CD4-positive, alpha-beta T cell (primary cell): ENCODE data around the gene MTHFR. TPM values are rescaled to one million over a fixed set of nuclear protein-coding genes. Genes with fewer than 3 reads are reported as not detected.

ENCODE experiments used
- ATAC-seq: fragments of 200-7000 bp; cut with Tn5 transposase; one replicate; pipeline ENCODE4 v1.10.0; 2022; ENCODE audit warnings: mild to moderate bottlenecking; ENCODE audit not compliant: poor library complexity
- CTCF ChIA-PET: fragments of 350-600 bp; sonication (Branson Sonifier 250); formaldehyde crosslinking; loops from one replicate; lab custom pipeline; 2021; ENCODE audit warnings: antibody characterized with exemption, inconsistent platforms; lab: Charles Lee
- POLR2A ChIA-PET: fragments of 350-600 bp; sonication (Branson Sonifier 250); formaldehyde crosslinking; loops from one replicate; lab custom pipeline; 2021; ENCODE audit warnings: antibody characterized with exemption, inconsistent platforms; lab: Charles Lee
- DNase-seq, 14 experiments: peaks; one replicate each; pipeline ENCODE4 v3.0.0-alpha.2; 2013 to 2020; ENCODE audit warnings: mixed read lengths in 2 of 14
- H3K27ac ChIP-seq, 2 donors: one replicate each; pipeline versions ENCODE4 v1.5.1 to v1.7.0; 2013; ENCODE audit warnings: low read length in 2 of 2, low read depth in 1 of 2, mild to moderate bottlenecking in 1 of 2
- H3K27me3 ChIP-seq, 2 experiments: 1 replicate in 1 of 2; 2 replicates in 1 of 2; pipeline versions ENCODE4 v1.6.1 to v1.7.0; 2013; ENCODE audit warnings: low read length in 2 of 2, control low read depth in 1 of 2, mild to moderate bottlenecking in 1 of 2, moderate library complexity in 1 of 2; ENCODE audit not compliant: insufficient read depth in 2 of 2, control insufficient read depth in 1 of 2
- H3K36me3 ChIP-seq: one replicate; pipeline ENCODE4 v1.6.1; 2013; ENCODE audit warnings: low read length, control low read depth; ENCODE audit not compliant: insufficient read depth
- H3K4me1 ChIP-seq: one replicate; pipeline ENCODE4 v1.6.1; 2013; ENCODE audit warnings: low read length, control low read depth; ENCODE audit not compliant: insufficient read depth
- H3K4me3 ChIP-seq: one replicate; pipeline ENCODE4 v1.5.1; 2013; ENCODE audit warnings: mild to moderate bottlenecking, low read length, moderate library complexity
- H3K9me3 ChIP-seq, 2 experiments: 1 replicate in 1 of 2; 2 replicates in 1 of 2; pipeline versions ENCODE4 v1.6.1 to v1.7.0; 2013; ENCODE audit warnings: low read length in 2 of 2, mild to moderate bottlenecking in 2 of 2, control low read depth in 1 of 2, moderate library complexity in 1 of 2; ENCODE audit not compliant: control insufficient read depth in 1 of 2, insufficient read depth in 1 of 2
- H3K27ac Mint-ChIP-seq: one replicate; pipeline ENCODE4 v1.8.0; 2020; ENCODE audit warnings: mixed read lengths
- H3K27me3 Mint-ChIP-seq: one replicate; pipeline ENCODE4 v1.8.0; 2021; ENCODE audit warnings: mixed read lengths
- H3K36me3 Mint-ChIP-seq: one replicate; pipeline ENCODE4 v1.8.0; 2021; ENCODE audit warnings: low read depth, mixed read lengths
- H3K4me1 Mint-ChIP-seq: one replicate; pipeline ENCODE4 v1.8.0; 2021; ENCODE audit warnings: low read depth, mixed read lengths
- H3K4me3 Mint-ChIP-seq: one replicate; pipeline ENCODE4 v1.8.0; 2020; ENCODE audit warnings: mild to moderate bottlenecking, mixed read lengths
- H3K9me3 Mint-ChIP-seq: one replicate; pipeline ENCODE4 v1.8.0; 2020; ENCODE audit warnings: mixed read lengths
- CTCF ChIP-seq: fragments of 200-600 bp; IDR thresholded peaks from one replicate; pipeline ENCODE4 v1.8.0; 2022; ENCODE audit warnings: antibody characterized with exemption, mild to moderate bottlenecking
- intact Hi-C, 2 experiments: fragments of 100-400 bp; cut with DNase I in 1 of 2; cut with micrococcal nuclease in 1 of 2; formaldehyde crosslinking; loops; one replicate each; pipeline versions ENCODE4 v1.15.1 to v1.9.0; 2023 to 2025; cut with DNase I, micrococcal nuclease
- total RNA-seq, 174 experiments: library from RNA in 2 of 174; stranded (reverse) in 2 of 174; gene quantifications; one replicate each; pipeline ENCODE4 v1.2.3 and lab custom pipeline; 2021 to 2026

The MTHFR gene
- total RNA-seq, 2 experiments from 2014 or later = 30.8 to 31.3 TPM

DNA sequence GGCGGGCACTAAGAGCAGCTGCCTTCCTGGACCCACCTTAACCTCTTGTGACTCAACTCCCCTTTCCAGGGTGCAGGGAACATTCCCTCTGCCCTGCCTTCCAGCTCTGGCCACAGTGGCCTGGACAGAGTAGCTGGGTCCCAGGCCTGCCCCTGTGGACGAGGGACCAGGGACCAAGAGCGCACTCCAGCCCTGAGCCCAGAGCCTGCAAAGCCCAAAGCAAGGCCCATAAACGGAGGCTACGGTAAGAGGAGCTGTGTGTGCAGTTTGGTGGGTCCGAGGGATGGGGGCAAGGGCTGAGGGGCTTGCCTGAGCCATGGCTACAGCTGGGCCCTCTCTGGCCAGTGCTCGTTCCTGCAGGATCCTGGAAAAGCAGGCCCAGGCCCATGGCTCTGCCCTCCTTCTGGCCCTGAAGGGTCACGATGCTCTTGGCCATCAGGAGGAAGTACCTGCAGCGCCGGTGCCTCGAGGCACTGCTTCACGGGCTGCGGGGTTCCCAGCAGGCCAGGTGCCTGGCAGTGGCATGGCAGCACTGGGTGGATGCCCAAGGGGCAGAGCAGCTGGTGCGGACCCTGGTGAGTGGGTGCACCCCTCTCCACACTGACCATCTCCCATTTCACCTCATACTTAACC lies 17.8 kb downstream of the MTHFR start:
- no peaks in the 10 kb centered on the region for H3K9me3 Mint-ChIP-seq
- DNase-seq = peak in 1 of 14 experiments; percentile 16
- no peak for TF ChIP-seq CTCF
- H3K4me3 ChIP-seq = no peak overlapping the region
- no peaks in the 10 kb centered on the region for H3K4me1 Mint-ChIP-seq
- H3K27ac Mint-ChIP-seq = no peak overlapping the region
- ATAC-seq = no peak
- H3K36me3 ChIP-seq = peaks cover 22% of the 10 kb centered on the region
- H3K4me1 ChIP-seq = peaks cover 13% of the 10 kb centered on the region
- H3K36me3 Mint-ChIP-seq = peaks cover 24% of the 10 kb centered on the region
- H3K9me3 ChIP-seq = no peaks in the 10 kb centered on the region
- ChIA-PET POLR2A (interaction anchor here (0.7 to 1.5 kb wide), 3 partner anchors 16 to 120 kb away, joined by 3 to 4 read pairs (median 3); no protein-coding TSS in a partner anchor), CTCF (no interaction called here)
- H3K27me3 ChIP-seq = no peaks in the 10 kb centered on the region
- no peak overlapping the region for H3K4me3 Mint-ChIP-seq
- no peaks in the 10 kb centered on the region for H3K27me3 Mint-ChIP-seq
- intact Hi-C loops = no loop called here
- no peak overlapping the region for H3K27ac ChIP-seq

DNA sequence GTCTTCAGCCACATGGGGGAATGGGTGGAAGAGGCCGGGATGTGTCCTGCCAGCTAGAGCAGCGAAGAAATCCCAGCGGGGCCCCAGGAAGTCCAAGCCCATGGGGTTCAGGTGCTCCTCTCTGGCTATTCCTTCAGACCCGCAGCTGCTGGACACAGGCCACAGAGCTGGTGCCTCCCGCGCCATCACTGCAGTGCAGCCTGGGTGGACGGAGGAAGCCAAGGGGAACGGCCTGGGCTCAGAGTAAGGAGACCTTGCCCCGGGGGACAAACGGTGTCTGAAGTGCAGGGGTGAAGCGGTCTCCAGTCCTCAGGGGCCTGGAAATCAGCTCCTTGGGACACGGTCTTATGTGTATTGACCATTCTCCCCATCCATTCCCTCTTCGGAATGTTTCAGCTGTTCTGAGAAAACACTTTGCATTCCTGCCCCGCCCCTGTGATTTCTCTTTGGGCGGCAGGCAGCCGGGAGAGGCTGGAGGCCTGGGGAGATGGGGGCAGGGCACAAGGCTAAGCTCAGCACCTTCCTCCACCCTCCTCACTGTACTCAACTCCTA lies 18.4 kb downstream of the MTHFR start:
- ChIA-PET POLR2A (interaction anchor here (0.7 to 1.5 kb wide), 3 partner anchors 16 to 120 kb away, joined by 3 to 4 read pairs (median 3); no protein-coding TSS in a partner anchor), CTCF (no interaction called here)
- Histone ChIP-seq H3K9me3 (no peaks in the 10 kb centered on the region), H3K4me3 (no peak overlapping the region), H3K27me3 (no peaks in the 10 kb centered on the region), H3K4me1 (peaks cover 13% of the 10 kb centered on the region), H3K27ac (no peak overlapping the region), H3K36me3 (peaks cover 18% of the 10 kb centered on the region)
- Mint-ChIP-seq H3K4me3 (no peak overlapping the region), H3K36me3 (peaks cover 18% of the 10 kb centered on the region), H3K27ac (no peak overlapping the region), H3K4me1 (no peaks in the 10 kb centered on the region), H3K27me3 (no peaks in the 10 kb centered on the region), H3K9me3 (no peaks in the 10 kb centered on the region)
- DNase-seq (peak in 1 of 14 experiments; percentile 6), ATAC-seq (no peak)
- intact Hi-C loops = no loop called here
- TF ChIP-seq CTCF = no peak

- H3K36me3 ChIP-seq = peaks cover 11% of the 10 kb centered on the region
- Mint-ChIP-seq H3K4me3 (no peak overlapping the region), H3K4me1 (no peaks in the 10 kb centered on the region), H3K27me3 (no peaks in the 10 kb centered on the region), H3K9me3 (no peaks in the 10 kb centered on the region), H3K36me3 (peaks cover 8% of the 10 kb centered on the region), H3K27ac (no peak overlapping the region)
- DNase-seq = no peak
- no peak overlapping the region for H3K4me3 ChIP-seq
- ChIA-PET CTCF (no interaction called here), POLR2A (interaction anchor here (1.6 kb wide), 1 partner anchor 122 kb away, joined by 3 read pairs; no protein-coding TSS in a partner anchor)
- H3K27me3 ChIP-seq = no peaks in the 10 kb centered on the region
- H3K27ac ChIP-seq = no peak overlapping the region
- peaks cover 13% of the 10 kb centered on the region for H3K4me1 ChIP-seq
- no peak for TF ChIP-seq CTCF
- intact Hi-C loops = no loop called here
- no peak for ATAC-seq
- no peaks in the 10 kb centered on the region for H3K9me3 ChIP-seq
These were observed 19.6 kb downstream of the MTHFR start for GRCh38 chr1:11786168-11786567.
